HG02885 (cell line): Measurements from ENCODE around the gene TMEM9.

Experiments used
- ATAC-seq: cut with Tn5 transposase; IDR thresholded peaks from one replicate; pipeline ENCODE4 v1.9.1; 2021; ENCODE audit warnings: mild to moderate bottlenecking; ENCODE audit not compliant: unreplicated experiment, poor library complexity

Gene TMEM9

DNA sequence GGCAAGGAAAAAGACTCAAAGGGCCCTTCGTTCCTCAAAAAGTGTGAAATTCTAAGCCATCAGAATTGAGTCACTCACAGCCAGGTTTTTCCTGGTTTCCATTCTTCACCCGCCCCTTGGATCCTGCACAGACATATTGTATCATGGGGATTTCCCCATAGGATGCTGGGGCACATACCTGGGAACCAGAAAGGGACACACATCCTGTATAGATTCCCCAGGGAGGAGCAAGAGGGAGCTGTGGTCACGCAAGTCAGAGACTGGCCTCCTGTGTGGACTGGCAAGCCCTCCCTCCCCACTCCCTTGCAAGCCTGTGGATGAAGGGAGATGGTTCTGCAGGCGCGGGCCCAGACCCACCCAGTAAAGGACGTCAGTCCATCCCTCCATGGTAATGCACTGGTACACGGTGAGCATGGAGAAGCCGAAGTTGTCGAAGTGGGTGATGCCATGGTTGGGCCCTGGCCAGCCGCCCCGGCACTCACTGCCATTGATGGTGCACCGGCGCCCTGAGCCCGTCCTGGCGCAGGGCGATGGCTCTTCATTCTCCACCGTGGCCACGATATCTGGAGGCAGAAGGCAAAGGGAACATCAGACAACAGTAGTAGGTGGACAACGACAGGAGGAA lies 65.3 kb downstream of the TMEM9 start:
- no peak for ATAC-seq

DNA sequence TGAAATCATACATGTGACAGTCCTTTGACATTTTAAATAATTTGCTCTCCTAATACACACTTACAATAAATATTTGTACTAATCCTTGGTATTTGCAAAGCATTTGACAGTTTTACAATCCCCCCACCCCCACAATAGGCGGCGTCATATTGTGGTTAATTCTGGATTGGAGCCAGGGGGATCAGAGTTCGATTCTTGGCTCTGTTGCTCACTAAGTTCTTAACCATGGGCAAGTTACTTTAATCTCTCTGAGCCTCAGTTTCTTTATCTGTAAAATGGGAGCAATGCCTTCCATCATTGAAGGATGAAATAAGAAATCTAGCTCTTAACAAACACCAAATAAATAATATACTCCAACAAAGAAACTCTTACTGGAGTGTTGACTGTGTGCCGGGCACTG lies 65.9 kb downstream of the TMEM9 start:
- no peak for ATAC-seq

DNA sequence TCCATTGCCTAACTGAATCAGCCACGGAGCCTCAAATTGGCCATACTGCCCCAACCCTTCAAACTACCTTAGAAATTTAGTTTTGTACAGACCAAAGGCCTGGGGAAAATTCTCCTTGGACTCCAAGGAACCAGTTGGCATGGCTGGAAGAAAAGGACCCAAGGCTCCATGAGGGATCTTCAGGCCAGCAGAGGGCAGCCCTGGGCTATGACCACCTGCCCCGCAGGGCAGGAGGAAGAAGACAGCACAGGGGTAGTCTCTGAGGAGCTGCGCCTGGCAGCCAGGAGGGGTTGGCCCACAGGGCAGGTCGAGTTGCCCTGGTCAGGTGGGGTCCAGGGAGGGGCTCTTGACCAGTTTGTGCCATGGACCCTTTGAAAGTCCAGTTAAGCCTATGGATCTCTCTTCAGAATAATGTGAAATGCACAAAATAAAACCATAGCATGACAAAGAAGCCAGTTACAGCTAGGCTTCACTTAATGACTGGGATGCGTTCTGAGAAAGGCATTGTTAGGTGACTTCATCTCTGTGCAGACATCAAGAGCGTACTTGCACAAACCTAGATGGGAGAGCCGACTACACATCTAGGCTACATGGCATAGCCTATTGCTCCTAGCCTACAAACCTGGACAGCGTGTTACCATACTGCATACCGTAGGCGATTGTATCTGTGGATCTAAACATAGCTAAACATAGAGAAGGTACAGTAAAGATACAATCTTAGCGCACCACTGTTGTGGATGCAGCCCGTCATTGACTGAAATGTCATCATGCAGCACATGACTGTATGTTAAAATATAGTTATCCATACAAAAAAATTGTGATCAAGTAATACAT lies 68.2 kb downstream of the TMEM9 start:
- ATAC-seq = no peak
